Measurements from ENCODE around the gene PLK5. TPM values are rescaled to one million over a fixed set of nuclear protein-coding genes. Genes with fewer than 3 reads are reported as not detected.

The PLK5 gene
- total RNA-seq, 1 donor from 2014 or later, result not detected

GRCh38 chr19:1486720-1487575 is 36.9 kb upstream of the PLK5 start:
- Histone ChIP-seq H3K27me3 (ENCODE audit: control insufficient read depth, insufficient read depth, low read length) (peaks cover 7% of the 10 kb centered on the region), H3K36me3 (ENCODE audit: control insufficient read depth, insufficient read depth, low read length) (no peaks in the 10 kb centered on the region), H3K4me3 (ENCODE audit: low read depth, low read length) (no peak overlapping the region)
- DNase-seq (ENCODE audit: low read depth), result no peak
- TF ChIP-seq CTCF (IDR thresholded peaks at IDR 0.05; ENCODE audit: insufficient read depth, low read length, poor library complexity, severe bottlenecking), result no peak

- no peak for TF ChIP-seq CTCF (IDR thresholded peaks at IDR 0.05; ENCODE audit: insufficient read depth, low read length, poor library complexity, severe bottlenecking)
- DNase-seq (ENCODE audit: low read depth), result no peak
- H3K27me3 ChIP-seq (ENCODE audit: control insufficient read depth, insufficient read depth, low read length), result peaks cover 10% of the 10 kb centered on the region
- H3K36me3 ChIP-seq (ENCODE audit: control insufficient read depth, insufficient read depth, low read length), result no peaks in the 10 kb centered on the region
- no peak overlapping the region for H3K4me3 ChIP-seq (ENCODE audit: low read depth, low read length)
These were observed 36.1 kb upstream of the PLK5 start for GRCh38 chr19:1487576-1488281.

GRCh38 chr19:1488282-1488601 is 35.6 kb upstream of the PLK5 start:
- no peak for TF ChIP-seq CTCF (IDR thresholded peaks at IDR 0.05; ENCODE audit: insufficient read depth, low read length, poor library complexity, severe bottlenecking)
- Histone ChIP-seq H3K36me3 (ENCODE audit: control insufficient read depth, insufficient read depth, low read length) (no peaks in the 10 kb centered on the region), H3K27me3 (ENCODE audit: control insufficient read depth, insufficient read depth, low read length) (peaks cover 12% of the 10 kb centered on the region), H3K4me3 (ENCODE audit: low read depth, low read length) (no peak overlapping the region)
- no peak for DNase-seq (ENCODE audit: low read depth)

- H3K27me3 ChIP-seq (ENCODE audit: control insufficient read depth, insufficient read depth, low read length), result peaks cover 12% of the 10 kb centered on the region
- peak overlapping the region; percentile 52 for H3K4me3 ChIP-seq (ENCODE audit: low read depth, low read length)
- H3K36me3 ChIP-seq (ENCODE audit: control insufficient read depth, insufficient read depth, low read length), result no peaks in the 10 kb centered on the region
- no peak for TF ChIP-seq CTCF (IDR thresholded peaks at IDR 0.05; ENCODE audit: insufficient read depth, low read length, poor library complexity, severe bottlenecking)
- DNase-seq (ENCODE audit: low read depth), result no peak
These were observed 34.2 kb upstream of the PLK5 start for GRCh38 chr19:1489463-1490310.

- no peak for TF ChIP-seq CTCF (IDR thresholded peaks at IDR 0.05; ENCODE audit: insufficient read depth, low read length, poor library complexity, severe bottlenecking)
- Histone ChIP-seq H3K27me3 (ENCODE audit: control insufficient read depth, insufficient read depth, low read length) (peaks cover 13% of the 10 kb centered on the region), H3K36me3 (ENCODE audit: control insufficient read depth, insufficient read depth, low read length) (no peaks in the 10 kb centered on the region), H3K4me3 (ENCODE audit: low read depth, low read length) (peak within 1 kb of the TSS; percentile 52)
- peak; percentile 81 for DNase-seq (ENCODE audit: low read depth)
These were observed 33.4 kb upstream of the PLK5 start, which contains the start of gene PCSK4 for GRCh38 chr19:1490311-1491113. Gene PCSK4 (minus strand): TSS chr19:1490350. CDS start chr19:1490346, 4 bp downstream.
